ENCODE results near the gene MCTP2.

MCTP2 gene

DNA sequence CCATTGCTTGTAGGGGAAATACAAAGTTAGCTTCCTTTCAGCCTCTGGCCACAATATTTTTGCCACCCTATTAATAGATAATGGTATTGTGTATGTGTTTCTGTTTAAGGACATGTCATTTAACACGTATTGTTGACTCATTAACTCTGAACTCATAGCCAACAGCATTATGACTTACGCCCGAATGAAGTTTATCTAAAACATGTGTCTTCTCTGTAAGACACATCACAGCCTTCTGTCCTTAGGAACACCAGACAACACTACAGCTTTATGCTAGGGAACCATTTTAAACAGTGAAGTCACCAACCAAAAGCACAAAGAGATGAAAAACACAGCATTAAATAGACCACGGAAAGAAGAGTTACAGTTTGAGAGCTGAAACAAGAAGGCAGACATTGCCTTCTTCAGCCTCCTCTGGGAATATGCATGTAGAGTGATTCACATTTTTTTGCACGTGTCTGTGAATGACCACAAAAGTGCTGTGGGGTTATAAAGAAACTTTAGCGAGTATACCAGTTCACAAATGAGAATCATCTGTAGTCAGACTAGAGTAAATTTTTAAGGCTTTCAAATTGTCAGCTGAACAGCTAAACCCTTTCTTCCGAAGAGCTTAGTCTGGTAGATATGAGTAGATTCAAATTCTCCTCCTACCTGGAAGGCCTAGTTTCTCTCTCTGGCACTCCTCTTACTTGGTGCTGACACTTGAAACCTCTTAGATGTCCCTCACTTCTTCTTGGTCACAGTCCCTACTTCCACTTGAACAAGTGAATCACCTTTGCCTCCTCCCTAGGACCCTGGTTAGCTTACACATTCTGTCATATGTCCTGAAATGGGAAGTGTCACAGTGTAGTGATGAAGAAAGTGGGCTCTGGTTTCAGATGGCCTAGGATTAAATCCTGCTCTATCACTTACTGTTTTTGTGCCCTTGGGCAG, 32.2 kb downstream of the MCTP2 start:
- FAIRE-seq: no peak

DNA sequence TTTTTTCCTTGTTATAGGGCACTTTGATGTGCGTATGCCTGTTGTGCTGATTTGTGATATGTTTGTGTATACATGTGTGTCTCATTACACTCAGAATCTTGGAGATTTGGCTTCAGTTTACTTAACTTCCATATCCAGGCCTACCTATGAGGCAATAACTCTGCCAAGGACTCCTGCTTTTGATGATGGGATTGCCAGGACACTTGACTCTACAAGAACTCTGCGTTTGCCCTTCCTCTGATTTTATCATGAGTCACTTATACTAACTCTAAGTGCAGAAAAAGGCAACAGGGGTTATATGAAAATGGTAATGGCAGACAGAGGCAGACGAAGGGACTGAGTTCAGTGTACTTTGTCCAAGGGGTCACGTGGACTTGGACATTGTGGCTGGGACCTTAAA, 33.6 kb downstream of the MCTP2 start:
- FAIRE-seq: no peak

DNA sequence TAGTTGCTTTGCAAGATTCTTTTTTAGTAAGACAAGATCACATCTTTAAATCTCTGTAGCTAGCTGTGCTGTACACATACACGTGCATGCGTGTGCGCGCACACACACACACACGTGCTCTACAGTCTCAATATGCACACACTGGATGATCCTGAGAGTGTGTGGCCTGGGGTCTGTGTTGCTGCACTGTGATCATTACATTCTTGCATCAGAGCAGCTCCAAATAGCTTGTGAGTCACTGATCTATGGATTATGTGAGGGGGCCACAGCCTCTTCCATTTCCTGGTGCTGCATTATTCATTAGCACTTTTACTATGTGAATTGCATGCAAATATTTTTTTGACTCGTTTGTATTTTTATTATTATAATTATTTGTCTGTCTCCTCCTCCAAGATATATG, 34.6 kb downstream of the MCTP2 start:
- no peak for FAIRE-seq

DNA sequence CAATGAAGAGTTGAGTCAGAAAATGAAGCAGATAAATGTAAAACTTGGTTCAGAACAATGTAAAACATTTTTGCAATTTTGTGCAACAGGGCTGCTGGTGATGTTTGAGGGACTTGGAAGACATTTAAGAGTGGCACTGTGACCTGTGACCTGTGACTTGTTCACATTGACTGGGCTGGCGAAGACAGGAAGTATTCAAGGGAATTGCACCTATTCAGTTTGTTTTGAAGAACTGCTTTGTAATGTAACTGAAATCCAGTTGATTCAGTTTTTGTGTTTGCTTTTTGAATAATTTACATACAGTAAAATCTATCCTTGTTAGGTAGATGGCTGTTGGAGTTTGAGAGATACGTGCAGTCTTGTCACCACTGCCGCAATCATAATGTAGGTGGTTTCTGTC, 35.4 kb downstream of the MCTP2 start:
- FAIRE-seq: no peak

DNA sequence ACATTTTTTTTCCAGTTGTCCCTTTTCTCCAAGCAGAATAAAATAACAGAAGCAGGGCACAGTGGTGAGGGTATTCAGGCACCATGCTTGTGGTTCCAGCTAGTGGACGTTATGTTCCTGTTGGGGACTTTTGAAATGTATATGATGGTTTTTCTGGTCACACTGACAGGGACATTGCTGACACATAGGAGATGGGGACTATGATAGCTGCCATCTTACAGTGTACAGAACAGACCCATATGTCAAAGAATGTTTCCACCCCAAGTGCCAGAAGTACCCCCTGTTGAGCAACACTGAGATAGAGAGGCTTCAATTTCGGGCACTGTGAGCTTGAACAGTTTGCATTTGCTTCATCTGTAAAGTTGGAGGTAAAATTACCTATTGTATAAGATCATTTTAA, 38.6 kb downstream of the MCTP2 start:
- no peak for FAIRE-seq

DNA sequence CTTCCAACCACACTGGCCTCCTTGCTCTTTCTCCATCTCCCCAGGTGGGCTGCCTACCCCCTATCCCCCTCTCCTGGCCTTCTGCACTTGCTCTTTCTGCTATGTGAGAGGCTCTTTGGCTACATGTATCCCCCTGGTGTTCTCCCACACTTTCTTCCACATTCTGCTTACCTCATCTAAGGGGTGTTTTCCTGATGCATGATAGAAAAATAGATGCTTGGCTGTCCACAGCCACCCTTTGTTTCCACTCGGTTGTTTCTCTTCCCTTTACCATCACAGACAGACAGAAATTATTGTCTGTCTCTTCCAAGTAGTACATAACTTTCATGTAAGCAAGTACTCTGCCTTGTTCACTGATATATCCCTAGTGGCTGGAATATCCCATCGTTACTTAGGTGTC, 39.2 kb downstream of the MCTP2 start:
- FAIRE-seq: no peak

DNA sequence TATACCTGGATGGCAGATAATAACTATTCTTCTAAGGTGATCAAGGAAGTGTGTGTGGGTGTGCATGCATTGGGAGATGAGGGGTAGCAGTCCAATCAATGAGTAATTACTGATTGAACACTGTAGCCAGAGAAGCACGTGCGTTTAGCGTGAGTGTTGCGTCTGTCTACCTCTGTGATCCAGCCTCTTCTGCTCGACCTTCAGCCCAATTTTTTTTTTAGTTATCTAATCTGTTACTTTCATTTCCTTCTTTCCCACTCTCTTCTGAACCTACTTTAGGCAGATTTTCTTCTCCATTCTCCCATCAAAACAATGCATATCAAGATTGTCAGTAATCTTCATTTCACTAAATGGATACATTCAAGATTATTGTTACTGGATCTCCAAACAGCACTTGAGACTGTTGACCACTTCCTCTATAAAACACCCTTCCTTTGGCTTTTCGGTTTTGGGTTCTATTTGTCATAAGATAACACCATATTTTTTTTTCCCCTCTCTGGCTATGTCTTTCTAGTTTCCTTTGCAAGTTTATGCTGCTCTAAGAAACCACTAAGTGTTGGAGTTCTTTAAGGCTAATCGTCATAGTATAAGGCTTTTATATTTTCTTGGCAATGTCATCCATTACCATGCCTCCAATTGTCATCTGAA, 41.0 kb downstream of the MCTP2 start:
- no peak for FAIRE-seq

DNA sequence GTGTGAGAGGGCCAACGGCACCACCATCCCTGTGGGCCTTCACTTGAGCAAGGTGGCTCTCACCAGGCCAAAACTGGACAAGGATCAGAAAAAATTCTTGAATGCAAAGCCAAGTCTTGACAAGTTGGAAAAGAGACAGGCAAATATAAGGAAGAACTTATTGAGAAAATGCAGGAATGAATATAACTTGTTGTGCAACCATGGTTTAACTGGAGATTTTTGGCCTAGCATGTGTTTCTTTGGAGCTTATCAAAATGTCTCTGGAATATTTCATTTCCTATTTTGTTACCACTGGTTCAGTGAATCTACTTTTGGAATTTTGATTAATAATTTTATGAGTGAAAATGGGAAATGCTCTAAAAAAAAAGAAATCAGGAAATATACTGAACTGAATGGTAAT, 42.5 kb downstream of the MCTP2 start:
- FAIRE-seq: no peak

DNA sequence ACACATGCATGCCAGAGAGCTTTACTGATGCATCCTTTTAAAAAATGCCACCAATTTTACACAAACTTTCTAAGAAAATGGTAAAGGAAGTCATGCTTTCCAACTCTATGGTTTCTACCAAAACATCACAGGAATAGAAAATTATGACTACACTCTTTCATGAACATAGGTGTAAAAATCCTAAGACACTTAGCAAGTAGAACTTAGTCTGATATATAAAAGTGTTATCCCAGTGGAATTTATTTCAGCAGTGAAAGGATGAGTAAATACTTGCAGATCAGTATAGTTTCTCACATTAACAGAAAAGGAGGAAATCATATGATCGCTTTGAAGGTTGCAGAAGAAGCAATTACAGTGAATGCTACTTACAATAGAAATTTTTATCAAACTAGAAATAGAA, 43.4 kb downstream of the MCTP2 start:
- no peak for FAIRE-seq

DNA sequence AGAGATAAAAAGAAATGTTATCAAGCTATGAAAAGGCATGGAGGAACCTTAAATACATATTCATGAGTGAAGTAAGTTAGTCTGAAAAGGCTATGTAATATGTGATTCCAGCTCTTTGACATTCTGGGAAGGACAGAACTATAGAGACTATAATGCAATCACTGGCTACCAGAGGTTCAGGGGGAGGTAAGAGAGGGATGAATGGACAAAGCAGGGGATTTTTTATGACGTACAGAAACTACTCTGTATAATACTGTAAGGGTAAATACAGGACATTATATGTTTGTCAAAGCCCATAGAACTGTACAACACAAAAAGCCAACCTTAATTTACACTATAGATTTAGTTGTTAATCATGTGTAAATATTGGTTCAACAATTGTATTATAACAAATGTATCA, 46.1 kb downstream of the MCTP2 start:
- FAIRE-seq: no peak

DNA sequence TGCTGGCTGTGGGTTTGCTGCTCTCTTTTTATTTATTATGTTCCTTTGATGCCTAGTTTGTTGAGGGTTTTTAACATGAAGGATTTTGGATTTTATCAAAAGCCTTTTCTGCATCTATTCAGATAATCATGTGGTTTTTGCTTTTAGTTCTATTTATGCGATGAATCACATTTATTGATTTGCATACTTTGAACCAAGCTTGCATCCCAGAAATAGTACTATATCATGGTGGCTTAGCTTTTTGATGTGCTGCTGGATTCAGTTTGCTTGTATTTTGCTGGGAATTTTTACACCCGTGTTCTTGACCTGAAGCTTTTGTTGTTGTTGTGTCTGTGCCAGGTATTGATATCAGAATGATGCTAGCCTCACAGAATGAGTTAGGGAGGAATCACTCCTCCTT, 48.4 kb downstream of the MCTP2 start:
- no peak for FAIRE-seq

DNA sequence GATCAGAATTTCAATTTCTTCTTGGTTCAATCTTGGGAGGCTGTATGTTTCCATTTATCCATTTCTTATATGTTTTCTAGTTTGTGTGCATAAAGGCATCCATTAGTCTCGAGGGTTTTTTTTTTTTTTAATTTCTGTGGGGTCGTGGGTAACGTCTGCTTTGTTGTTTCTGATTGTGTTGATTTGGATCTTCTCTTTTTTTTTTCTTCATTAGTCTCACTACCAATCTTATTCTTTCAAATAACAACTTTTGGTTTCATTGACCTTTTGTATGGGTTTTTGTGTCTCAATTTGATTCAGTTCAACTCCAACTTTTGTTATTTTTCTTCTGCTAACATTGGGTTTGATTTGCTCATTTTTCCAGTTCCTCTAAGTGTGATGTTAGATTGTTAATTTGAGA, 48.9 kb downstream of the MCTP2 start:
- FAIRE-seq: no peak

DNA sequence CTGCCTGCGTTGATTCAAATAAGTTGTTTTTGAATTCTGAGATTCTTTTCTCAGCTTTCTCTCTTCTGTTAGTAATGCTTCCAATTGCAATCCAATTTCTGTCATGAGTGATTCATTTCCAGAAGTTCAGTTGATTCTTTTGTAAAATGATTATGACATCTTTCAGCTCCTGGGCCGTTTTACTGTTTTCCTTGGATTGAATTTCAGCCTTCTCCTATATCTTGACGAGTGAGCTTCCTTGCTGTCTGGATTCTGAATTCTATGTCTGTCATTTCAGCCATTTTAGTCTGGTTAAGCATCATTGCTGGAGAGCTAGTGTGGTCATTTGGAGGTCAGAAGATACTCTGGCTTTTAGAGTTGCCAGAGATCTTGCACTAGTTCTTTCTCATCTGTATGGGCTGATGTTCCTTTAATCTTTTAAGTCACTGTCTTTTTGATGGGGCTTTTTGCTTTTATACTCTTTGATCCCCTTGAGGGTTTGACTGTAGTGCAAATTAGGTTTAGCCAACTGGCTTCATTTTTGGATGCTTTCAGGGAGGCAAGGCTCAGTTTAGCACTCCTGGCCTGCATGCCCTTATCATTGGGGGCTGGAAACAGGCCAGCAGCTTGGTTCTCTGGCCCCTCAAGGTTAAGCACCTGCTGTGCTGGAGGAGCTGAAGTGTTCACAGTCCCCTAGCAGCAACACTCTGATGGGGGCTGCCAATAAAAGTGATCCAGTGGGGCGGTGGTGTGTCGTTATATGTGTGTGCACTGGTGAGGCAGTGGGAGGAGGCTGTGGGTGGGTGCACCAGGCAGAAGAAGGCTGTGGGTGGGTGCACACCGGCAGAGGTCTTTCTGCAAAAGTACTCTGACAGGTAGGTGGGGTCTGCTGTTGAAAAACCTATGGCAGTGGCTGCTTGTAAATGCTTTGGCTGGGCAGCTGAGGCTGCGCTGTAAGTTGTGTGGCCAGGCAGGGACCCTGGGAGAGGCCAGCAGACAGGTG, 51.2 kb downstream of the MCTP2 start:
- FAIRE-seq: no peak

DNA sequence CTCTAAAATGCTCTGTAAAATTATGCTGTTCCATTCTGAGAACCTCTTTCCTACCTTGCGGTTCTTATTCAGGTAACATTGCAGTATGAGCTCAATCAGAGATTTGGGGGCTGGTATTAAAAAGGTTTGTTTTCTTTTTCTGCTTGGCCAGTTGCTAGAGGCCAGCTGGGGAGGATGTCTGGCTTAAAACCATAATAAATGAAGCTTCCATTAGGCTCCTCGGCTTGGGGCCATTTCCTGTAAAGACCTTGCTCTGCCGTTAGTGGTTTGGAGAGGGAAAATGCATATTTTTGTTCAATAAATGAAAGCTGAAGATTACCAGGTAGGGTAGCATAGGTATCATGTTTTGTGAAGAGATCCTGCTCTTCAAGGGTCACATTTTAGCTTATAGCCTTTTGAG, 55.2 kb downstream of the MCTP2 start:
- FAIRE-seq: no peak

DNA sequence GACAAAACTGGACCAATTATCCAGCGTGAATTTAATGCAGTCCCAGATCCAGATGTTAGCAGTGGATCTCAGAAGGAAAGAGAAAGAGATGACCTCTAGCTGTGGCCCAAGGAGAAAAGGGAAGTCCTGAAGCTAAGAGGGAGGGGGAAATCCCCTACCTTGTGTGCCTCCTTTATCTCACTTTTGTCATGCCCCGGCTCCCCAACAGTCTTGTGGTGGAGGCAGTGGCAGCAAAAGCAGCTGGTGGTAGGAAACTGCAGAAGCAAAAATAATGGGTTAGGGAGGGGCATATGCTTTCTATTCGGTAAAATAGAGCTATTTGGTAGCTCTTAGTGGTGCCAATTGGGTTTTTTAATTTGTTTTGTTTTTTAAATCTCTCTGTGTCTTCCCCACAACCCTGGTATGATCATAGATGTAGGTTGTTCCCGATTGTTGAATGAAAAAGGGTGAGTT, 56.5 kb downstream of the MCTP2 start:
- no peak for FAIRE-seq

DNA sequence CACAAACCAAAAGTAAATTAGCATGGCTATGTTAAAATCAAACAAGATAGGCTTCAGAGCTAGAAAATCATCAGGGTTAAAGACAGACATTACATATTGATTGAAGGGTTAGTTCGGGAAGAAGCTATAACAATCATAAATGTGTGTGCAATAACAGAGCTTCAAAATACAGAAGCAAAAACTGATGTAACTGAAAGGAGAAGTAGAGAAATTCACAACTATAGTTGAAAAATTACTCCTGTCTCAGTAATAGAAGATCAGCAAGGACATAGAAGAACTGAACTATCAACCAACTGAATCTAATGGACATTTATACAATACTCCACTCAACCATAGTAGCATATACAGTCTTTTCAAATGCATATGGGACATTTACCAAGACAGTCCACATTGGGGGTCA, 59.4 kb downstream of the MCTP2 start:
- FAIRE-seq: no peak

DNA sequence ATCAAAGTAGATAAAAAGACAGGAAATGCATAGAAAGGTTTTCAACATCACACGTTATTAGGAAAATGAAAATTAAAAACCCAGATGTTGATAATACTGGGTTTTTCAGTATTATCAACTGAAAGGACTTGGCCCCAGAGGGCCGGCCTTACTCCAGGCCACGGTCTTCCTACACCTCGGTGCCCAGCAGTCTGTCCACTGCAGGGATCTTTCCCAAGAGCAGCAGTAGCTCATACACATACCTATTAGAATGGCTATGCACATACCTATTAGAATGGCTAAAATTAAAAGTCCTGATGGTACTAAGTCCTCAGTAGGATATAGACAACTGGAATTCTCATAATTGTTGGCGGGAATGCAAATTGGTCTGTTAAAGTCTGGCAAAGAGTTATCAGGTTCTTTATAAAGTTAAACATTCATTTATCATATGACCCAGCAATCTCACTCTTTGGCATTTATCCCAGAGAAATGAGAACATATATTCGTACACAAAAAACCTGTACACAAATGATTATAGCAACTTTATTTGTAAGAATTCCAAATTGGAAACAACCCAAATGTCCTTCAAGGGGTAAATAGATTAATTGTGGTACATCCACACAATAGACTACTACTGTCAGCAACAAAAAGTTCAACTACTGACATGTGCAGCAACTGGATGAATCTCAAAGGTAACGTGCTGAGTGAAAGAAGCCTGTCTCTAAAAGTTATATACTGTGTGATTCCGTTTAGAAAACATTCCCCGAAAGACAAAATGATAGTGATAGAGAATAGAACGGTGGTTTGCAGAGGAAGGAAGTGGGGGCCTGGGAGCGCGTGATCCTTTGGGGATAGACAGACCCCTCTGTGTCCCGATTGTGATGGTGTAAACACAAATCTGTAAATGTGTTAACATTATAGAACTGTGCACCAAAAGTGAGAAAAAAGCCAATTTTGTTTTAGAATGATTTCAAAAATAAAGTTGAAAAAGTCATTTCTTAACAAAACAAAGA, 62.3 kb downstream of the MCTP2 start:
- no peak for FAIRE-seq

DNA sequence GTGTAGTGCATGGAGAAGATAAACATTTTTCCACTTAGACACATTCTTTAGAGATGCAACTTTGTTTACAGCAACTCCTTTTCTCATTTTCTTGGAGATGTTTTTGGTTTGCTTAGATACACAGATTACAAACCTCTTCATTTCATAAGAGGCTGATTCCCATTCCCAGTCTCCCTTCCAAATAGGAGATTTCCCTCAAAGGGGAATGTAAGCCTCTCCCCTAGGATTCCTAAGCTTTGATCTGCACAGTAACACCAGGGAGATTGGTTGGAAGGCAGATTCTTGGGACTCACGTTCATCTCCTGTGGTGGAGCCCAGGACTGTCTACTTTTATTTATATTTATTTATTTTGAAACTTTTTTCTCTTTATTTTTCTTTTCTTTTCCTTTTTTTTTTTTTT, 63.2 kb downstream of the MCTP2 start:
- FAIRE-seq: no peak

DNA sequence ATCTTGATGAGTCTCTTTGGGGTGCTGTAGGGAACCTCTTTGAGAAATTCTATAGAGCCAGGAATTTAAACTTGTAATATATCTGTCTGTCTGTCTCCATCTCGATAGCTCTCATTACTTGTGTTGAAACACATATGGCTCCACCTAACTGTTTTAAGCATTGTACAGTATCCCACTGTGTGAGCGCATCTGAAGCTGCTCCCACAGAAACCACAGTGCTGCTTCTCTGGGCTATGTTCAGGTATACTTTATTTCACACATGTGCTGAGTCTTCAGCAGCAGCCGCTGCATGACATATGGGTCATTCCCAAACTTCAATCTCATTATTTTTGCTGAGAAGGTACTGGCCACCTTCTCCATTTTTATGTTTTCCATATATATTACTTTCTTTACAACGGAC, 63.9 kb downstream of the MCTP2 start:
- FAIRE-seq: no peak

DNA sequence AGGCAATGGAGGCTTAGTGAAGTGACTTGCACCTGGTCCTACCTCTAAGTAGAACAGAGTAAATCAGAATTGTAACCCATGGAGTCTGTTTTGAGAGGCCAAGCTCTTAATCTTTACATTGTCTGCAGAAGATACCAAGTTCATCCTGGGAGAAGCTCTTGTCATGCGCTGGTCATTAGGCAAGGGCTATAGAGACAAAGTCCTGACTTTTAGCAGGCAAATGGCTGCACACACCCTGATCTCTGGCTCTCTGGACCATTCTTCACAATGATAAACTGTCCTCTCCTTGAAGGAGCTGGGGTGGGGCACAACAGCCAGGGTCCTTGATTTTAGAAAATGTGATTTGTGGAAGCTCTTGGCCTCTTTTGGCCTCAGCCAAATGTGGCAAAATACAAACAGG, 65.4 kb downstream of the MCTP2 start:
- FAIRE-seq: no peak

DNA sequence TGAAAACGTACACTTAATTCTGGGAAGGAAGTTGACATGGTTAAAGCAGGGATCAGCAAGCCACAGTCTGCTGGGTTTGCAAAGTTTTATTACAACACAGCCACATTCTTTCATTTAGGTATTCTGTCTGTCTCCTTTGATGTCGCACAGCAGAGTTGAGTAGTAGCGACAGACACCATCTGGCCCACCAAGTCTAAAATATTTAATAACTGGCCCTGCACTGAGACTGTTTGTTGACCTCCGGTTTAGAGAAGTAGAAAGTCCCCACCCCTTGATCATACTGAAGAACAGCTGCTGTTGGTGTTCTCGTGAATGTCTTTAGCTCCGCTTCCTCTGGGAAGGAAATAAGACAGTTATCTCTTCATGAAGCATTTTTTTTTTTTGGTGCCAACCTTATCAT, 66.2 kb downstream of the MCTP2 start:
- FAIRE-seq: no peak

DNA sequence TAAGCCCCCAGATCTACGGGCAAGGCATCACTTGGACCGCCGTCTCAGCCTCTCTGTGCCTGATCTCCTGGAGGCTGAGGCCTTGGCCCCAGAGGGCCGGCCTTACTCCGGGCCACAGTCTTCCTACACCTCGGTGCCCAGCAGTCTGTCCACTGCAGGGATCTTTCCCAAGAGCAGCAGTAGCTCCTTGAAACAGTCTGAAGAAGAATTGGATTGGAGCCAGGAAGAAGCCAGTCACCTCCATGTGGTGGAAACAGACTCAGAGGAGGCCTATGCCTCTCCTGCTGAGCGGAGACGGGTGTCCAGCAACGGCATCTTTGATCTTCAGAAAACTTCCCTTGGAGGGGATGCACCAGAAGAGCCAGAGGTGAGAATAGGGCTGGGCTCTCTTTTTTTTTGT, 67.0 kb downstream of the MCTP2 start:
- no peak for FAIRE-seq
